Breast epithelium (tissue), 4 donors: ENCODE measurements around the gene ASTL. TPM values are rescaled to one million over a fixed set of nuclear protein-coding genes. Genes with fewer than 3 reads are reported as not detected.

Source experiments
- DNase-seq, 2 donors: peaks; one replicate each; pipeline ENCODE4 v3.0.0-alpha.2; 2019; ENCODE audit warnings: low spot score in 2 of 2
- H3K27ac ChIP-seq, 2 donors: fragments of 200-600 bp; sonication (generic) in 1 of 2; one replicate each; pipeline ENCODE4 v1.5.1; 2016 to 2019; ENCODE audit warnings: mild to moderate bottlenecking in 1 of 2
- H3K27me3 ChIP-seq, 2 donors: fragments of 200-600 bp; sonication (generic) in 1 of 2; one replicate each; pipeline versions ENCODE4 v1.5.1 to v1.6.0; 2017 to 2019; ENCODE audit warnings: control low read depth in 1 of 2, mild to moderate bottlenecking in 1 of 2
- H3K36me3 ChIP-seq: fragments of 200-600 bp; one replicate; pipeline ENCODE4 v1.5.1; 2019
- H3K4me1 ChIP-seq, 2 donors: fragments of 200-600 bp; sonication (generic); one replicate each; pipeline ENCODE4 v1.5.1; 2016 to 2019; ENCODE audit warnings: control low read depth in 1 of 2
- H3K4me3 ChIP-seq, 3 donors: fragments of 200-600 bp; sonication (generic); 1 replicate in 2 of 3; 2 replicates in 1 of 3; pipeline ENCODE4 v1.5.1; 2016 to 2019; ENCODE audit warnings: mild to moderate bottlenecking in 3 of 3, moderate library complexity in 2 of 3
- H3K9me3 ChIP-seq, 2 donors: fragments of 200-600 bp; sonication (generic) in 1 of 2; one replicate each; pipeline ENCODE4 v1.5.1; 2016 to 2019; ENCODE audit warnings: control low read depth in 1 of 2
- POLR2A ChIP-seq: fragments of 450-650 bp; IDR thresholded peaks from one replicate; pipeline ENCODE4 v1.6.1; 2016; ENCODE audit warnings: antibody characterized with exemption, mild to moderate bottlenecking, moderate library complexity
- POLR2AphosphoS5 ChIP-seq, 3 donors: sonication (generic); formaldehyde crosslinking; IDR thresholded peaks; one replicate each; pipeline ENCODE4 v1.6.1; 2017; ENCODE audit warnings: antibody characterized with exemption in 3 of 3
- intact Hi-C: fragments of 100-400 bp; cut with DNase I; formaldehyde crosslinking; loops from one replicate; pipeline ENCODE4 v1.15.1; 2023; ENCODE audit warnings: low total_unique reads
- total RNA-seq, 3 donors: library from RNA; depleted of rRNA; stranded (reverse); fragments of >200 nt; gene quantifications; one replicate each; pipeline ENCODE4 v1.1.0, GENCODE V29; 2016
- TF ChIP-seq, protein P1 (sequence below), 3 donors: fragments of 450-650 bp; IDR thresholded peaks; one replicate each; pipeline ENCODE4 v1.5.1; 2016 to 2017; ENCODE audit warnings: antibody characterized with exemption in 3 of 3, mild to moderate bottlenecking in 3 of 3, moderate library complexity in 3 of 3

The ASTL gene
- total RNA-seq, 3 donors from 2014 or later: 0.32 TPM; not detected in 2

GRCh38 chr2:96083989-96084857 lies 54.1 kb downstream of the ASTL start:
- intact Hi-C loops: no loop called here
- no peak overlapping the region for H3K27ac ChIP-seq
- peak; percentile 12 to 24 for DNase-seq
- H3K27me3 ChIP-seq: no peaks in the 10 kb centered on the region
- H3K9me3 ChIP-seq: no peaks in the 10 kb centered on the region
- H3K4me1 ChIP-seq: no peaks in the 10 kb centered on the region
- no peaks in the 10 kb centered on the region for H3K36me3 ChIP-seq
- no peak overlapping the region for H3K4me3 ChIP-seq
- TF ChIP-seq, protein P1, sequence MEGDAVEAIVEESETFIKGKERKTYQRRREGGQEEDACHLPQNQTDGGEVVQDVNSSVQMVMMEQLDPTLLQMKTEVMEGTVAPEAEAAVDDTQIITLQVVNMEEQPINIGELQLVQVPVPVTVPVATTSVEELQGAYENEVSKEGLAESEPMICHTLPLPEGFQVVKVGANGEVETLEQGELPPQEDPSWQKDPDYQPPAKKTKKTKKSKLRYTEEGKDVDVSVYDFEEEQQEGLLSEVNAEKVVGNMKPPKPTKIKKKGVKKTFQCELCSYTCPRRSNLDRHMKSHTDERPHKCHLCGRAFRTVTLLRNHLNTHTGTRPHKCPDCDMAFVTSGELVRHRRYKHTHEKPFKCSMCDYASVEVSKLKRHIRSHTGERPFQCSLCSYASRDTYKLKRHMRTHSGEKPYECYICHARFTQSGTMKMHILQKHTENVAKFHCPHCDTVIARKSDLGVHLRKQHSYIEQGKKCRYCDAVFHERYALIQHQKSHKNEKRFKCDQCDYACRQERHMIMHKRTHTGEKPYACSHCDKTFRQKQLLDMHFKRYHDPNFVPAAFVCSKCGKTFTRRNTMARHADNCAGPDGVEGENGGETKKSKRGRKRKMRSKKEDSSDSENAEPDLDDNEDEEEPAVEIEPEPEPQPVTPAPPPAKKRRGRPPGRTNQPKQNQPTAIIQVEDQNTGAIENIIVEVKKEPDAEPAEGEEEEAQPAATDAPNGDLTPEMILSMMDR (IDR thresholded peaks at IDR 0.05): no peak
- TF ChIP-seq POLR2AphosphoS5 (IDR thresholded peaks at IDR 0.05): no peak

DNA sequence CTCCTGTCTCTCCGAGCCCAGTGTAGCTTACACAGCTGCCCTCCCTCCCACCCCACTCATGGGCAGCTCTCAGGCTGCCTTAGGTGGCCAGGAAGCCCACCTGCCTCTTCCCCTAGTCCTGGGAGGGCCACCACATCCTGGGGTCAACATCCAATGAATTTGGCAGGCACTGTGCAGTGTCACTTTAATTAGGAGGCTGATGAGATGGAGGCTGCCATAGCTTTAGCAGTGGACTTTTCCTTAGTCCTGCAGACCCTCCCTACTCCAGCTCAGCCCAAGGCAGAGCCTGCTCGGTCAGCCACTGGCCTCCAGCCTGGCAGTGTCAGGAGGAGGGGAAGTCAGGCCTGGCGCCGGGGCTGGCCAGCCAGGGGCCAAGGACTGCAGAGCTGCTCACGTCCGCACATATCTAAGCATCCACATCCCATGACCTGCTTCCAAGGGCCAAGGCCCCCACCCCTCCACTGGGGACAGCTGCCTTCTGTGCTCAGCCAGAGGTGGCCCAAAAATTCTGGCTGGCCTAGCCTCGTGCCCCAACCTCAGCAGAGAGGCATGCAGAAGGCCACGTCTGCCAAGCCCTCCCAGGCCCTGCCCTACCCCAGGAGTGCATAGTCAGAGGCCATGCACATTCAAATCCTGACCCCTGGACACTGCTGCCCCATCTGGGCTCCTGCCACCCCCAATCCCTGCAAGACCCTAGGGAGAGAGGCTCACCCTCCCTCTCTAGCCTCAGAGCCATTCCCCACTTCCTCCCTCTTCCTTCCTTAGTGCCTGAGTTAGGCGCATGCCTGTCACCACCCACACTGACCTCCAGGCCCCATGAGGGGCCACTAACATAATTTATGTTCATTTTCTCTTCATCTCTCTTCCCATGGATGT lies 55.0 kb downstream of the ASTL start:
- Histone ChIP-seq H3K27ac (peak overlapping the region in 1 of 2 donors; percentile 66), H3K4me3 (no peak overlapping the region), H3K27me3 (no peaks in the 10 kb centered on the region), H3K4me1 (no peaks in the 10 kb centered on the region), H3K36me3 (no peaks in the 10 kb centered on the region), H3K9me3 (no peaks in the 10 kb centered on the region)
- intact Hi-C loops: no loop called here
- DNase-seq: peak in 1 of 2 donors; percentile 9
- no peak for TF ChIP-seq POLR2AphosphoS5 (IDR thresholded peaks at IDR 0.05)
- TF ChIP-seq, protein P1 (IDR thresholded peaks at IDR 0.05): no peak

GRCh38 chr2:96082211-96083063 lies 55.9 kb downstream of the ASTL start:
- TF ChIP-seq, protein P1 (IDR thresholded peaks at IDR 0.05): no peak
- Histone ChIP-seq H3K4me3 (no peak overlapping the region), H3K36me3 (no peaks in the 10 kb centered on the region), H3K27ac (peak overlapping the region in 1 of 2 donors; percentile 66), H3K27me3 (no peaks in the 10 kb centered on the region), H3K9me3 (no peaks in the 10 kb centered on the region), H3K4me1 (no peaks in the 10 kb centered on the region)
- intact Hi-C loops: no loop called here
- peak in 1 of 2 donors; percentile 13 for DNase-seq

DNA sequence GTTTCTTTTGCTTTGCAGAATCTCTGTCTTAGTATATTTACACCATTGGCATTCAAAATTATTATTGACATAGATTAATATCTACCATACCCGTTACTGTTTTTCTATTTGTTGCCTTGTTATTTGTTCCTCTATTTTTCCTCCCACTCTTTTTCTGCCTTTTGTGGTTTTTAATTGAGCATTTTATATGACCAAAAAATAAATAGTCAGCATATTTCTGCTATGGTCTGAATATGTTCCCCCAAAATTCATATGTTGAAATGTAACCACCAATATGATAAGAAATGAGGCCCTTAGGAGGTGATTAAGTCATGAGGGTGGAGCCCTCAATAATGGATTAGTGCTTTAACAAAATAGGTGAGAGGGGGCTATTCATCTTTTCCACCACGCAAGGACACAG lies 57.3 kb downstream of the ASTL start:
- DNase-seq: no peak
- peaks cover 0 to 10% of the 10 kb centered on the region in 2 donors for H3K9me3 ChIP-seq
- TF ChIP-seq, protein P1 (IDR thresholded peaks at IDR 0.05): no peak
- TF ChIP-seq POLR2AphosphoS5 (IDR thresholded peaks at IDR 0.05) (no peak), POLR2A (no peak)
- H3K36me3 ChIP-seq: no peaks in the 10 kb centered on the region
- no peaks in the 10 kb centered on the region for H3K27me3 ChIP-seq
- no peak overlapping the region for H3K27ac ChIP-seq
- H3K4me1 ChIP-seq: no peaks in the 10 kb centered on the region
- intact Hi-C loops: no loop called here
- no peak overlapping the region for H3K4me3 ChIP-seq
